CD4-positive, alpha-beta T cell treated with Interleukin-10 for 1 hour (primary cell): Measurements from ENCODE around the gene PKN2.

Source experiments
- DNase-seq: peaks from one replicate; pipeline ENCODE4 v3.0.0-alpha.2; 2020

The PKN2 gene

DNA sequence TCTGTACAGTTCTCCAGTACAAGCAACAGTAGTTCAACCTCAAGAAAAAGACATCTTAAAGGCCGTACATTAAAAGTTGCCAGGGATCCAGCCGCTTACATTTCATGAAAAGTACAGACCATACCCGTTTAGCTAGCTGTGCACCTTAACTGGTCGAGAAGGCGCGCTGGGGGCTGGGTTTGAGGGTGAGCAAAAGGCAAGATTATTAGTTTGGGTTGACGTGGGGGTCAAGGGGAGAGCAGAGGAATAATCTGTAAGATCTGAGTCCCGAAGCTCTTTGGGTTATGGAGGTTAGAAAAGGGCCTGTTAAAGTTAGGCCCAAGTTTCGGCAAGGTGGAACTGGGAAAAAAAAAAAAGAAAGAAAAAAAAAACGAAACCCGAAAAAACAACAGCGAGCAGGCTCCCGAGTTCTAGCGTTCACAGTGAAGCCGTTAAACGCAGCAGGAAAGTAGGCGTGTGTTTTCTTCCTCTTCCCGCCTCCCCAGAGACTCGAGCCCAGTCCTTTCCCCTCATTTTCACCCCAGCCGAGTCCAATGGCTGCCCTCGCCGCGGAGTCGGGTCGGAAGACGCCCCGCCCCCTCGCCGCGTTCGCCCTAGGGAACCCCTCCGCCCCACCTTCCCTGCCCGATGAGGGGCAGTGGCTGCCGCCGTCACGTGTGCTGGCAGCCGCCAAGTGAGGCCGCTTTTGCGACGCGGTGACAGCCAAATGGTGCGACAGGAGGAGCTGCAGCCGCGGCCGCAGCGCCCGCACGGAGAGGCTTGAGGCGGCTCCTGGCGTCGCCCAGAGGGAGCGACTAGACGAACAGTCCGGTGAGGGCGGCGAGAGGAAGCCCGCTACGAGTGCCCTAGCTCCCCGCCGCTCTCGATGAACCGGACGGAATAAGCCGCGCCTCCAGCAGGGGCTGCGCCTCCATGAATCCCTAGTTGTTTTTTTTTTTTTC, at the start of gene PKN2:
Gene PKN2, plus strand, starts transcription at position 733 of the 941 bp plus-strand sequence. CDS start 308 bp downstream, outside the sequence.
- peak; percentile 98 for DNase-seq

DNA sequence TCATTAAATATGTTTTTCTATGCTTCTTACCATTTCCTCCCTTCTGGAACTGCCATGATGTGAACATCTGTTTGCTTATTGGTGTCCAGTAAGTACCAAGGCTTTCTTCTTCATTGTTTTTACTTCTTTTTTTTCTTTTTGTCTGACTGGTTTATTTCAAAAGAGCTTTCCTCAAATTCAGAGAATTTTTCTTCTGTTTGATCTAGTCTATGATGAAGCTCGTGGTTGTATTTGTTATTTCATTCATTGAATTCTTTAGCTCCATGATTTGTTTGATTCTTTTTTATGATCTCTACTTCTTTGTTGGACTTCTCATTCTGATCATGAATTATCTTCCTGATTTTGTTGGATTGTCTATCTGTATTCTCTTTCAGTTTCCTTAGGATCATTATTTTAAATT, 49.5 kb upstream of the PKN2 start:
- DNase-seq, result no peak

DNA sequence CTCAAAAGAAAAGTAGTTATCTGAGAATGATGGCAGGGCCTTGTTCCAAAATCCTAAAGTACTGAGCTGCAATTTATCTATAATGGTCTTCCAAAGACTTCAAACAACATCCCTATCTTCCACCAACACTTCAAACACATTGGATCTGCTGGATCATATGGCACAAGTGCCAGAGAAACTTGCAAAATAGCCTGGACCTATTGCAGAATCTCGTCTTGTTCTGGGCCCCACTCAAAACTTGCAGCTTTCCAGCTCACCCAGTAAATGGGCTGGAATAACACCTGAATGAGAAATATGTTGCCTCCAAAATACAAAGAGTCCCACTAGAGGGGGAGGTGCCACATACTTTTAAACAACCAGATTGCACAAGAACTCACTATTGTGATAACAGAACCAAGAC, 44.0 kb upstream of the PKN2 start:
- DNase-seq, result no peak

DNA sequence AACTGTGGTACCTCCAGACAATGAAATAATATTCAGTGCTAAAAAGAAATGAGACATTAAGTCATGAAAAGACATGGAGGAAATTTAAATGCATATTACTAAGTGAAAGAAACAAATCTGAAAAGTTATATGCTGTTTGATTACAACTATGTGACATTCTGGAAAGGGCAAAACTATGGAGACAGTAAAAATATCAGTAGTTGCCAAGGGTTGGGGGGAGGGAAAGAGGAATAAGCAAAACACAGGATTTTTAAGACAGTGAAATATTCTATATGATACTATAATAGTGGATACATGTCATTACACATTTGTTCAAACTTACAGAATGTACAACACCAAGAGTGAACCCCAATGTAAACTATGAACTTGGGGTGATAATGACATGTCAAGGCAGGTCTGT, 38.2 kb upstream of the PKN2 start:
- no peak for DNase-seq

DNA sequence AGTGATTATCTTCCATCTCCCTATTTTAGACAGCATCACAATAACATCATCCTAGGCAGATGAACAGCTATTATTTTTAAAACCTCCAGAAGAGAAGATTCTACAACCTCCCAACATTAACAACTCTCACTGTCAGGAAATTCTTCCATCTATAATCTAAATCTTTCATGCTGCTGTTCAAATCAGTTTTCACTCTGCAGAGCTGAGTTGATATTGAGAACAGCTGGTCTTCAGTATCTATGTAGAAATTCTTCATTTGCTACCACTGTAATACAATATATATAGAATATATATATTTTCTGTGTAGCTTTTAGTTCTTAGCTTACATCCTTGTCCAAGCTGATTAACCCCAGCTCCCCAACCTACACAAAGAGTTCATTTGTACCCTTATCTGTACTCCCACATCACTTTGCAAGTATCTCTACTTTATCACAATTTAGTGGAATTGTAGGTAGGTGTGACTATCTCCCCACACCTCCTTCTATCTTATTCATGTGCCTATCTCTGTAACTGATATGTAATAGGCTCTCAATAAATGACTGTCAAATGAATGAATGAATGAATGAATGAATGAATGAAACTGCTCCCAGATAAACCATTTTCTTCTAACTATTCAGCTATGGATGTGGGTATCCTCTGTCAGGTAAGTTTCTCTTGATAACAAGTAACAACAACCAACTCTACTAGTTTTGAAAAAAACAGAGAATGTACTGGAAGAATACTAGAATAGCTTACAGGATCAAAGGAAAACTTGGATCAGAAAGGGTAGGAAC, 37.4 kb upstream of the PKN2 start:
- DNase-seq, result no peak

DNA sequence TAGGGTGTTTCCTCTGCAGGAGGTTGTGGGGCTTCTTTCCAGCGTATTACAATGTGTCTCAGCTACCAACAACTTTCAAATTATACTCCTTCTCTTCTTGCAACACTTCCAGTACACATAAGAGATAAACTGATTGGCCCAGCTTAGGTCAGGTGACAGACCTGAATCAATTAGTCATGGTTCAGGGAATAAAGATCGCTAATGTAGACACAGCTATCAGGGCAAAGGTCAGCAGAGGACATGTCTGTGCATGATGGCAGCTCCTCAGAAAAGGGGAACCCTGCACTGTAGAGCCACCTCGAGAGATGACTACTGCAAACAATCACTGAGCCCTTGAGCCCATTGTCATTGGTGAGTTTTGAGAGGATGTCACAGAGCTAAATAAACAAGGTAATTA, 36.8 kb upstream of the PKN2 start:
- DNase-seq, result no peak

DNA sequence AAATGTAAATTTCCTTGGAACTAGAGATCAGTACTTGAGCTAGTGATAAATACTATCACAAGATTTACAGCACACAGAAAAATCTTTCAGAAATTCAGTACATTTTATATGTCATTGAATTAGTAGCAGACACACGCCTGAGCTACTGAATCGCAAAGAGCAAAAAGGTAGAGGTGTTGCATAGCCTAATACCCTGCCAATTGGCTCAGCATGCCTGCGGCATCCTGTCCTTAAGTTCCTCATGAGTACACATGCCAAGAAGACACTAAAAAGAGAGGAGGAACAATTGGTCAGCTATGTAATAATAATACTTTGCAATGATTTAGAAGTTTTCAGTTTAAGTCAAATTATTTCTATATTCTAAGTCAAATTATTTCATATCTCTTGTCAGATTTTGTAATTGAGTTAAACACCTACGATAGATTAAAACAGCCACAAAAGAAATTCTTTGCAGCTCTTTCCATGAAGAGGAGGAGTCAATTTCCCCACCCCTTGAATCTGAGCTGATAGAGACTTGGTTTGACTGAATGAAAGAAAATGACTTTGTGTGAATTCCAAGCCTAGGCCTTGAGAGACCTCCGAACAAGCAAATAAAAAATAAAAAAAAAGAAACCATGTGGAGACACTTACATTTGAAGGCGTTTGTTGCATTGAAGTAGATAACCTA, 36.2 kb upstream of the PKN2 start:
- DNase-seq, result no peak

DNA sequence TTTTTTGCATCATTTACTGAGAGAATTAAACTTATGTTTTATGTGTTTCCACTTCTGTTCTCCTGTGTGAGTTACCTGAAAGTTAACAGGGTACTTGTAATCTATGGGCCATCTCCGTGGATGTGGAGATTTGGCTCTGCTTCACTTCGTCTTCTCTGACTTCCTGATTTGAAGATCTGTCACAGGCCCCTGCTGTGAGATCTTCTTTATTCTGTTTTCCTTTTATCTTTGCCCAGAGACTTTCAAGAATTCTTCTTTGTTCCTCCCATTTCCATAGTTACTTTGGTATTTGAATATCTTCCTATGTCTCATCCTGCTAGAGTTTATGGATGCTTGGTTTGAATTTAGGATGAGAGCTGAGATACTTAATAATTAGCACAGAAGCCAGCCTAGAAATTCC, 35.4 kb upstream of the PKN2 start:
- DNase-seq, result no peak

DNA sequence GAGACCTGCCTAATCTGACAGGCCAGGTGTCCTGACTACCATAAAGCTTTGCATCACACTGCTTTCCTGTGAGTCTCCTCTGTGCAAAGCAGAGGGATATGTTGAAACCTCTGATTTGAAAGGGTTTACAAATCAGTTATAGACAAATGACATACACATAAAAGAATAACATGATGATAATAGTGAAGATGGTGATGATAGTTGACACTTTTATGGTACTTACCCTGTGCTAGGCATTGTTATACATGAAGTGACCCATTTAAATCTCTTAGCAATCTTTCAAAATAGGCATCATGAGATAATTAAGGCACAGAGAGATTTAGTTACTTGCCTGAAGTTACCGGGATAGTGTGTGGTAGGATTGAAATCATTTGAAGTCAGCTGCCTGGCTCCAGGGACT, 34.1 kb upstream of the PKN2 start:
- DNase-seq, result no peak

DNA sequence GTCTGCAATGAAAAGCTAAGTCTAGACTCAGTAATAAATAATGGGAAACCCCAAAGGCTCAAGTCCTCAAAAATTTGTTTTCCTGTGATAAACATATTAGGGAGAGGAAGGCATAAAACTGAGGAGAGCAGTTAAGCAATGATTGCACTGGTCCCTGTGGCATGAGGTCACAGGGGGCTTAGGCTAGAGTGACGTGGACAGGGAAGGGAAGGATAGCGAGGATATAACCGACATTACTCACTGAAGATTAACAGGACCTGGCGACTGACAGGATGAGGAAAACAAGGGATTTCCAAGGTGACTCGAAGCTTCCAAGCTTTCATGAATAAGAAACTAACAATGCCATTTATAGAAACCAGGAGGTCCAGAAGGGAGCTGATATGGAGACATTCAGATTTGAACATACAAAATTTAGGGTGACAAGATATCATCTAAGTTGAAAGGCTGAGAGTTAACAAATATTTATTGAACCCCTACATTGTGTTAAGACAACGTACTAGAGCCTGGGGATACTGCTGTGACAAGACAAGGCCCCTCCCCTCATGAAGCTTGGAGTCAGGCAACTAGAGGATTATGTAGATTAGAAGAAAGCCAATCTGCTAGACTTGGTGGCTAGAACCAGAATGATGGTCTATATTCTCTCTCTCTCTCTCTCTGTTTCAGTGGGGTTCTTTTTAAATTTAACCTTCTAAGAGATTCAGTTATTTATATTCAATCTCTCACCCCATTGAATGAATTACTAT, 33.2 kb upstream of the PKN2 start:
- no peak for DNase-seq

DNA sequence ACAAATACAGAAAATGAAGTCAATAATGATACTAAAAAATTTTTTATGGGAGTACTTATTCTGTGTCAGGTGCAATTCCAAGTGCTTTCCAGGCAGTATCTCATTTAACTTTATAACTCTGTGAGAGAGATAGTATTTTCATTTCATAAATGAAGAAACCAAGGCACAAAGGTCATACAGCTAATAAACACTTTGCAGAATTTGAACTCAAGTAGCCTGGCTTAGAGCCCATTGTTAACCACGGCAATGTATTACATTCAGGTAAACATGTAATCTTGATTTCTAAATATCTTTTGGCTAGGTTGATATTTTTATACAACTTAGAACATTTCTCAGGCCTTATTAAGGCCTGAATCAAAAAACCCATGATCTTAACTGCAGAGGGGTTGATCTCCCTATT, 28.9 kb upstream of the PKN2 start:
- no peak for DNase-seq

DNA sequence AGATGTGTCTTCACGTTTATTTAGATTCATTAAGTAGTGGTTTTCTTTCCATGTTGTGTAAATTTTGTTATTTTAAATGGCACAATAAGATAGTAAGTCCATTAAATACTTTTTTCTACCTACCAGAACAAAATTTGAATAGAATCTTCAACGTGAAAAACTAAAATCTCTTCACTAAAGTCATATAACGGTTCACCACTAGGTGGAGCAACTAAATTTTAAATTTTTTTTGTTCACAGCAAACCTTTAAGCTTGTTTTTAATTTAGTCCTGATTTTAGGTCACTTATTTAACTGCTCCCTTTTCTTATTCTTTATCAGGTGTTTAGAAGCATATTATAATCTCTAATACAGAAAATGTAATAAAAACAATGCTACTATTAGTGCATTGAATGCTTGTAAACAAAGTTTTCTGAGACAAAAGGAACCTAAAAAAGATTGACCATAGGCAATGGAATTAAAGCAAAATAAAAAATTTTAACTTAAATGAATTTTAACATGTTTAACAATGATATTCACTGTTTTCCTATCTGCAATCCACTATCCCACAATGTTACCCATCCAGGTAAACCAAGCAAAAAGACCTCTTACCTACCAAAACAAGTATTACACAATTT, 28.3 kb upstream of the PKN2 start:
- peak; percentile 54 for DNase-seq

DNA sequence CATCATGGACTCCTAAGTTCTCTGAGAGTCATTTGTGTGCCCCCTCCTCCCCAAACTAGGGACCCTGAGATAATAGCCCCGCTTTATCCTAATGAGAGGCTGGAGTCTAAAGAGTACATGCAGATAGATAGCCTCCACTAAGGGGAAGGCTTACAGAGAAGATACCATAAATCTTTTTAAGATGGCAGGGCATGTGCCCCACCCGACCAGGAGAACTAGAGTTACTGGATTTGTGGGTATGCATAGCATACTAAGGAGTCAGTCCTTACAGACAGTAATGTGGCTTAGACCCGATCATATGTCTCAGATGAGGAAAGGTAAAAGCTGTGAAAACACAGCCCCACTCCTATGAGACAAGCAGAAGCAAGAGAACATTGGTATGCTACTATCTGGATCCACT, 25.7 kb upstream of the PKN2 start:
- DNase-seq, result no peak

DNA sequence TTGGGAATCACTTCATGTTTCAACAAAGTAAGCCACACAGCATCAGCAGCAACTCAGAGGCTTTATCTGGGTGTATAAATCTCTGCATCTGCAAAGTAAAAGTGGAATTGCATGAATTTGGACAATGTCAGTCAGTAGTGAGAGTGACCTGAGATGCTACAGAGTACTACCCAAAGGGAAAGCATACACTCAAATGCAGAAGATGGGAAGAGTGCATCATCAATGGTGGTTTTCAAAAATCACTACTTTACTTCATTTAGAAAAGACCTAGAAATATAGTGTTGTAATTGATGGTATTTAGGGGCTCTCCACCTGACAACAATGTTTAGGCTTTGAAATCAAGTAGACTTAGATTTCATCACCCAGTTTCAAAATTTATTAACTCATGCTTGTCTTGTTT, 24.5 kb upstream of the PKN2 start:
- no peak for DNase-seq

DNA sequence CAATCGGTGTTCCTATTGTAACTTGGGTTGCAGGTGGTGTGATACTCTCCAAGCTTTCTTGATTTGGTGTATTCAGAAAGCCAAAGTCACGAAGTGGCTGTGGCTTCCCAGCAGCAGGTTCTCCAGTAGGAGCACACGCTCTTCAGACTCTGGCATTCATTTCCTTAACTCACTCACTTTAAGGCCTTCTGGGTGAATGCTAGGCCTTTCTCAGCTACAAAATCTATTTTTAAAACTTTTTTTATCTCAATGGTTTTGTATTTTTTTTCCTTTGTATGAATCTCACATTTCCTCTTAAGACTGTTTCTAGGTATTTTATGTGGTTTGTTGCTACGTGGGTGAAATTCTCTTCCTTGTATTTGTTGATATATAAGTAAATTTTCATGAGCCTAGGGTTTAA, 22.9 kb upstream of the PKN2 start:
- no peak for DNase-seq

DNA sequence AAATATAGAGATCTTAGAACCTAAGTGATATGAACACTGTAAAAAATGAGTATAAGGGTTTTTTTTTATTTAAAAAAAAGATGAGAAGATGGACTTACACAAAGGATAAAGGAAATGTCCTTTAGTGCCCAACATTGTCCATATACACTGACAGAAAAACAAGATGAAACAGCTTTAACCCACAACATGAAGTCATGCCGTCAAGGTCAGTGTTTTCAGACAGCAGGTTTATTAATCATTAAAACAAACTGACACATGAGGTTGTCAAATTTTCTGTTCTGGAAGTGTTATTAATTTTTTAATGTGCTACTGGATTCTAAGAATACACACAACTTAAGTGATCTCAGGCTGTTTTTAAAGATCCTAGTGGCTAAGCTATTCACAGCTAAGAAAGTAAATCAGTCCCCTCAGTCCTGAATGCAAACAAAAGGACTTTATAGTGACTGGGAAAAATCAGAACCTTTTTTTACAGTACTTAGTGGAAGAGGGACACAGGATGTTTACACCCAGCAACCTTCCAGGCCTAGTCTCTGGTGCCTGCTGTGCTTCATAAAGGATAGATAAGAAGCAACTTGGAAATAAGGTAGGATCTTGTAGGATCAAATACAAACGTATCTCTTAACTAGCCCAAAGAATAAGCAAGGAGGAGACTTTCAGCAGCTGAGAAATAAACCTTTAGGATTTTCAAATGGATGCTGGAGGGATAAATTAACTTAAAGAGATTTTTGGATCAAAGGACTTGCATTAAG, 21.9 kb upstream of the PKN2 start:
- DNase-seq, result no peak

DNA sequence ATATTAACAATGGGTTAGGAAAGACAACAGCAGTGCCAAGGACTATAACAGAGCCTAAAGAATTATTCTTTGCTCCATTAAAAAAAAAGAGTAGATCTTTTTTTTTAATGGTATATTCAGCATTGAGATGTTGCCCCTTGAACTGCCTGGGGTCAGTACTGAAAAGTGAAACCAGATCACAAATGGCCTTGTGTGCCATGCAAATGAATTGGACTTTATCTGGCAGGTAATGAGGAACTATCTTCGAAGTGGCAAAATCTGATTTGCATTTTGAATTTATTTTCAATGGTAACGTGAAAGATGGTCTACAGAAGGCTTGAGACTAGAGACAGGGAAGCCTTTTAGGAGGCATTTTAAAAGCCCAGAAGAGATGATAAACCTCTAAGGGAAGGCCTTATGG, 21.4 kb upstream of the PKN2 start:
- DNase-seq, result no peak

DNA sequence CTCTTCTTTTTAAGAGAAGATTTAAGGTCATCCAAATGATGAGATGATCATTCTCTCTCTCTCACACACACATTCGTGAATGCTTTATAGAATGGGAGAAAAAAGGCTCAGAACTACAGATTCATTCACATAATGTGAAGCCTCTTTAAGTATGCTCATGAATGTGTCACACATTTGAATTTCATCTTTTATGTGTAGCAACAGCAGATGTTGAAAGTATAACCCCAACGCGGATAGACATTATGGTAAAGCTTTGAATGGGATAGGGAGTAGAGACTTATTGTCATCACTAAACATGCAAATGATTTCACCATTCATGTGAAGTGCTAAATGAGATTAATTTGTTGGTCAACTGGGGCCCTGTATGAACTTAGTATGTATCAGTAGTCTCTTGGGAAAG, 15.7 kb upstream of the PKN2 start:
- no peak for DNase-seq

DNA sequence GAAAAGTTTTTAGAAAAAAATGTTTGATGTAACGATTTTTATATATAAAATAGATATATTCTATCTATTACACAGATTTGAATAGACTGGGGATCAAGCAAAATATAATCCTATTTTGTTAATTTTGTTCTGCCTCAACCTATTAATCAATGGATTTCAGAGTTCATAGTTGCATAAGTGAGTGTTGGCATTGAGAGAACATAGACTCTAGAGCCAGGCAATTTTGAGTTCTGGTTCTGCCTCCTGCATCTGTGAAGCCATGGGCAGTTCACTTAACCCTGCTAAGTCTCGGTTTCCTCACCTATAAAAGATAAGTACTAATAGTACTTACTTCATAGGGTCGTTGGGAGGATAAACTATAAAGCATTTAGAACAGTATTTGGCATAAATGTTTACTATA, 13.6 kb upstream of the PKN2 start:
- DNase-seq, result no peak

DNA sequence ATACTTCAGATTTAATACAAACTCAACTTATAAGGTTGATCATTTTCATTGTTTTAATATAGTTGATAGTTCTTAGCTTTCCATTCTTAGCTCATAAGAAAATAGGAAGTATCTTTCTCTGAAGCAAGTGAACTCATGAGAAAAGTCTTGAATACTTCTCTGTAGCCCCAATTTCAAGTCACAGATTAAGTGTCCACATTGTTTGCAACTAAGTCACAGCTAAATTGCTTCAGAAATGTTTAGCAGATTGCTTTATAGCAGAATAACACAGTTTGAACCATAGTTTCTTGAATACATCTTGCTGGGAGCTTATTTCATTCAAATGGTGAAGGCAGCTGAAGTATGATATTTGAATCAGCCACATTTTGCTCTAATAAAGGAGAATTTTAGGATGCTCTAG, 10.6 kb upstream of the PKN2 start:
- no peak for DNase-seq

DNA sequence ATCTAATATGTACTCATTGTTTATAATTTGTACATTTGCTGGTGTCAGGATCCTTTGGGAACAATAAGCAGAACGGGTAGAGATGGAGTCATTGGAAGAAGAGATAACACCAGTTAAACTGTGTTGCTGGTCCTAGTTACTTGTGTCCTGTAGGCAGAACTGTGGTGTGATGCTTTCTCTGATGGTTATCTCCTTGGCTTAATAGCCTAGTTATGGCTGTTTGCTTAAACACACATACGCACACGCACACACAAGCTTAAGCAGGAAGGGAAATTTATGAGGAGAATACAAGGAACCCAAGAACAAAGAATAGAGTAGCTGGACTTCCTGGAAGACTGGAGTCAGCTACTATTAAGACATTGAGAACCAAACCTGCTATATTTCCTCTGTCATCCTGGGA, 5.7 kb upstream of the PKN2 start:
- no peak for DNase-seq

DNA sequence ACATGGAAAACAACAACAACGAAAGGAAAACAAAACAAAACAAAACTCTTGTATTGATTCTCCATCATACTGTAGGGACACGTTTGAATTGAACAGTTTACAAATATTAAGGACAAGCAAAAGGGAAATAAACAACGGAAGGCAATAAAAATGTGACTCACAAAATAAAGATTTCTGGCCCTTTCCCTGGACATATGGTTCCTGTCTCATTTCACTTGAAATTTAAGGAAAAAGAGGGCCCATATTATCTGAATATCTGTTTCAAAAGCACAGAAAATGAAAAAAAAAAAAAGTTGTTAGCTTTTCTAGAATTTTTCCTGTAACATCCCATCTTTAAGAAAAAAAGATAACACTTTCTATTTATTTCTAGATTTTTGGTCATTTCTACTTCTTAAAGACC, 3.6 kb upstream of the PKN2 start:
- DNase-seq, result no peak
